ENCODE results near the gene COL9A1. TPM values are rescaled to one million over a fixed set of nuclear protein-coding genes. Genes with fewer than 3 reads are reported as not detected.

The COL9A1 gene
- total RNA-seq, 2 donors from 2014 or later: 0.09 to 9.4 TPM

DNA sequence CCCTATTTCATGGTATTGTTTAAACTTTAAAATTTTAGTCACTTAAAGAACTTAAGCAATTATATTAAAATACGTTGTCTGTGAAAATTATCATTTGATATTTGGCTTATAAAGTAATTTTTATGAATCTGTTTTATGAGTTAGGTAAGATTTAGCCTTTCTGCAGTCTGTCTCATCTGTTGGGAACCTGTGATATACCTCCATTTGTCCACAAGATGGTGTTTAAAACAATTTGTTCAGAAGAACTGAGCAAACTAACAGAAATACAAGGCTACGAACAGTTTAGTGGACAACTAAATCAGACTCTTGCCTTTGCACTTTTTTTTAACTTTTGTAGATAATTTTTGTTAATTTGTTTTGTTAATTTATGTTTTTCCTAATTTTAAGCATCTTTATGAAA is 92.4 kb downstream of the COL9A1 start:
- Histone ChIP-seq H3K27ac (no peak overlapping the region), H3K27me3 (replicated peaks; ENCODE audit: insufficient read depth) (no peaks in the 10 kb centered on the region), H3K4me1 (replicated peaks) (no peaks in the 10 kb centered on the region), H3K36me3 (no peaks in the 10 kb centered on the region), H3K9me3 (no peaks in the 10 kb centered on the region), H3K4me3 (no peak overlapping the region)
- 41% methylated on average over 2 of the region's 2 CpGs for WGBS
- DNase-seq (ENCODE audit: low spot score): no peak
- TF ChIP-seq POLR2AphosphoS5 (IDR thresholded peaks at IDR 0.05) (no peak), POLR2A (IDR thresholded peaks at IDR 0.05) (no peak)
- intact Hi-C loops (cut with DNase I): no loop called here

DNA sequence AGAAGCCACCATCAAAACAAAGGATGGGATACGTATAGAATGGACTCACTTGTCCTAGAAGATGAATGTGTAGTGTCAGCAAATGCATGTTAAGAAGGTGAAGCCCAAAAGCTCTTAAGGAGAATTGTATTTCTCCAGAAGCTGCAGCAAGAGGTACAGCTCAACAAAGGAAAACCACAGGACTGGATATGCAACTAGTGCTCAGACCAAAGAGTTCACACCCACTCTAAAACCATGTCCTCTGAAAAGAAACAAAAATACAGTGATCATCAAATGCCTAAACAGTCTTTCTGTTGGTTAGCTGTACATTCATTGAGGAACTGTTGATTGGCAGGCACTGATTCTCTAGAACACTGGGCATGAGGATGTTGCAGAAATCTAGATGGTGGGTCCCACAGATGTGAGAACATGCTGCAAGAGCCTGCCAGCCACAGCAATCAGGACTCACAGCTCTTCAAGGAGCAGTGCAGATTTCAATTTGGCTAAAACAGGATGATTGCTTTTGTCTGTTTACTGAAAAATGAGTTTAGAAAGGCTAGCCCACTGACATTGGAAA is 94.6 kb downstream of the COL9A1 start:
- TF ChIP-seq POLR2AphosphoS5 (IDR thresholded peaks at IDR 0.05) (no peak), POLR2A (IDR thresholded peaks at IDR 0.05) (no peak)
- TF ChIP-seq, protein P1, sequence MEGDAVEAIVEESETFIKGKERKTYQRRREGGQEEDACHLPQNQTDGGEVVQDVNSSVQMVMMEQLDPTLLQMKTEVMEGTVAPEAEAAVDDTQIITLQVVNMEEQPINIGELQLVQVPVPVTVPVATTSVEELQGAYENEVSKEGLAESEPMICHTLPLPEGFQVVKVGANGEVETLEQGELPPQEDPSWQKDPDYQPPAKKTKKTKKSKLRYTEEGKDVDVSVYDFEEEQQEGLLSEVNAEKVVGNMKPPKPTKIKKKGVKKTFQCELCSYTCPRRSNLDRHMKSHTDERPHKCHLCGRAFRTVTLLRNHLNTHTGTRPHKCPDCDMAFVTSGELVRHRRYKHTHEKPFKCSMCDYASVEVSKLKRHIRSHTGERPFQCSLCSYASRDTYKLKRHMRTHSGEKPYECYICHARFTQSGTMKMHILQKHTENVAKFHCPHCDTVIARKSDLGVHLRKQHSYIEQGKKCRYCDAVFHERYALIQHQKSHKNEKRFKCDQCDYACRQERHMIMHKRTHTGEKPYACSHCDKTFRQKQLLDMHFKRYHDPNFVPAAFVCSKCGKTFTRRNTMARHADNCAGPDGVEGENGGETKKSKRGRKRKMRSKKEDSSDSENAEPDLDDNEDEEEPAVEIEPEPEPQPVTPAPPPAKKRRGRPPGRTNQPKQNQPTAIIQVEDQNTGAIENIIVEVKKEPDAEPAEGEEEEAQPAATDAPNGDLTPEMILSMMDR (IDR thresholded peaks at IDR 0.05): no peak
- Histone ChIP-seq H3K36me3 (no peaks in the 10 kb centered on the region), H3K27me3 (replicated peaks; ENCODE audit: insufficient read depth) (no peaks in the 10 kb centered on the region), H3K4me3 (no peak overlapping the region), H3K27ac (no peak overlapping the region), H3K9me3 (no peaks in the 10 kb centered on the region), H3K4me1 (replicated peaks) (no peaks in the 10 kb centered on the region)
- no peak for DNase-seq (ENCODE audit: low spot score)
- 79% methylated on average over 1 of the region's 1 CpG for WGBS
- intact Hi-C loops (cut with DNase I): no loop called here

DNA sequence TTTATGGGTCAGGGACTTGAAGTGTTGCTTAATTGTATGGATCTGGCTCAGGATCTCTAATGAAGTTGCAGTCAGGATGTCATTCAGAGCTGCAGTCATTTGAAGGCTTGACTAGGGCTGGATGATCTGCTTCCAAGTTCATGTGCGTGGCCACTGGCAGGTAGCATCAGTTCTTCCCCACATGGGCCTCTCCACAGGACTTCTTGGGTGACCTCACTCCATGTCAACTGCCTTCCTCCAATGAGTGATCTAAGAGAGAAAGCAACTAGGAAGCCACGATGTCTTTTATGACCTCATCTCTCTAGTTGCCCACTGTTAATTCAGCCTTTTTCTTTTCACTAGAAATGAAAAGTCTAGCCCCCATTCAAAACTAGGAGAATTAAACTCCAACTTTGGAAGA is 104.1 kb downstream of the COL9A1 start:
- Histone ChIP-seq H3K27me3 (replicated peaks; ENCODE audit: insufficient read depth) (no peaks in the 10 kb centered on the region), H3K27ac (no peak overlapping the region), H3K4me1 (replicated peaks) (no peaks in the 10 kb centered on the region), H3K4me3 (no peak overlapping the region), H3K9me3 (no peaks in the 10 kb centered on the region), H3K36me3 (no peaks in the 10 kb centered on the region)
- intact Hi-C loops (cut with DNase I): no loop called here
- 77% methylated on average over 2 of the region's 2 CpGs for WGBS
- TF ChIP-seq, protein P1 (IDR thresholded peaks at IDR 0.05): no peak
- DNase-seq (ENCODE audit: low spot score): no peak

DNA sequence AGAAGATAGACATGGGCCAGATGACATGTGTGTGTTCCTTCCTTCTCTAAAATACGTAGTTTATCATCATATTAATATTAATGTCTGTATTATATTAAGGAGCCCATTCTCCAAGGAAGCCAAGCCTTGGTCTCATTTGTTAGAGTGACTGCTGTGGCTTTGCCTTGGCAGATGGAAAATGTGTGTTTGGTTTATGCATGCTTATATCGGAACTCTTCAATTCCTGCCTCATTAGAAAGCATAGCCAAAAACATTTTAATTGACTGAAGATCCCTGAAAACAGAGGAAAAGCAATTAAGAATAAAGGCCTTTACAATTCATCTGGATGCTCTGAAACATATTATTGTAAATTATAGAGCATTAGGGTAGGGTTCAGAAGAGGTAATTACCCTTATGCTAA is 106.4 kb downstream of the COL9A1 start:
- Histone ChIP-seq H3K36me3 (no peaks in the 10 kb centered on the region), H3K4me3 (no peak overlapping the region), H3K4me1 (replicated peaks) (no peaks in the 10 kb centered on the region), H3K27me3 (replicated peaks; ENCODE audit: insufficient read depth) (no peaks in the 10 kb centered on the region), H3K9me3 (no peaks in the 10 kb centered on the region), H3K27ac (no peak overlapping the region)
- WGBS: 94% methylated on average over 2 of the region's 2 CpGs
- TF ChIP-seq POLR2AphosphoS5 (IDR thresholded peaks at IDR 0.05) (no peak), POLR2A (IDR thresholded peaks at IDR 0.05) (no peak)
- TF ChIP-seq, protein P1 (IDR thresholded peaks at IDR 0.05): no peak
- no peak for DNase-seq (ENCODE audit: low spot score)
- intact Hi-C loops (cut with DNase I): no loop called here

DNA sequence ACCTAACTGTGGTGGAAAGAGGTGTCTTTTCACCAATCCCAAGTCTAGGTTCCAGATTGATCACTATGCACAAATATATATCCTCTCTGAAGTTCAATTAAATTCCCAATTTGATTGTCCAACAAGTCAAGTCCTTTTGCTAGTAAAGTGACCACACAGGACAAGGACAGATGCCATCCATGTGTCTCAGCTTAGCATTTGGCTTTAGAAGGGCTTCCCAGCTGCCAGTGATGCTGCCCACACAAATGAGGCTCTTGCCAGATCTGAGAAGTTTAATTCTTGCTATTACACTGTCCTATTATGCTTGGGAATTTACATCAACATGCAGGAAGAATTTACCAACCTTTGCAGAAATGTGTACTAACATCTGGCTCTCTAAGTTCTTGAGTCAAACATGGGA is 108.5 kb downstream of the COL9A1 start:
- no peaks in the 10 kb centered on the region for H3K27me3 ChIP-seq (replicated peaks; ENCODE audit: insufficient read depth)
- H3K36me3 ChIP-seq: no peaks in the 10 kb centered on the region
- no peaks in the 10 kb centered on the region for H3K4me1 ChIP-seq (replicated peaks)
- no peak for TF ChIP-seq POLR2AphosphoS5 (IDR thresholded peaks at IDR 0.05)
- TF ChIP-seq POLR2A (IDR thresholded peaks at IDR 0.05): no peak
- TF ChIP-seq, protein P1 (IDR thresholded peaks at IDR 0.05): no peak
- no peak overlapping the region for H3K4me3 ChIP-seq
- intact Hi-C loops (cut with DNase I): no loop called here
- H3K9me3 ChIP-seq: no peaks in the 10 kb centered on the region
- DNase-seq (ENCODE audit: low spot score): no peak
- no peak overlapping the region for H3K27ac ChIP-seq

All from prostate gland (tissue), 2 donors.